GM18907 (cell line): Measurements from ENCODE around the gene FLRT1.

ENCODE experiments used
- ATAC-seq: cut with Tn5 transposase; IDR thresholded peaks from one replicate; pipeline ENCODE4 v1.9.1; 2021; ENCODE audit warnings: mild to moderate bottlenecking, moderate library complexity; ENCODE audit not compliant: unreplicated experiment

The FLRT1 gene

DNA sequence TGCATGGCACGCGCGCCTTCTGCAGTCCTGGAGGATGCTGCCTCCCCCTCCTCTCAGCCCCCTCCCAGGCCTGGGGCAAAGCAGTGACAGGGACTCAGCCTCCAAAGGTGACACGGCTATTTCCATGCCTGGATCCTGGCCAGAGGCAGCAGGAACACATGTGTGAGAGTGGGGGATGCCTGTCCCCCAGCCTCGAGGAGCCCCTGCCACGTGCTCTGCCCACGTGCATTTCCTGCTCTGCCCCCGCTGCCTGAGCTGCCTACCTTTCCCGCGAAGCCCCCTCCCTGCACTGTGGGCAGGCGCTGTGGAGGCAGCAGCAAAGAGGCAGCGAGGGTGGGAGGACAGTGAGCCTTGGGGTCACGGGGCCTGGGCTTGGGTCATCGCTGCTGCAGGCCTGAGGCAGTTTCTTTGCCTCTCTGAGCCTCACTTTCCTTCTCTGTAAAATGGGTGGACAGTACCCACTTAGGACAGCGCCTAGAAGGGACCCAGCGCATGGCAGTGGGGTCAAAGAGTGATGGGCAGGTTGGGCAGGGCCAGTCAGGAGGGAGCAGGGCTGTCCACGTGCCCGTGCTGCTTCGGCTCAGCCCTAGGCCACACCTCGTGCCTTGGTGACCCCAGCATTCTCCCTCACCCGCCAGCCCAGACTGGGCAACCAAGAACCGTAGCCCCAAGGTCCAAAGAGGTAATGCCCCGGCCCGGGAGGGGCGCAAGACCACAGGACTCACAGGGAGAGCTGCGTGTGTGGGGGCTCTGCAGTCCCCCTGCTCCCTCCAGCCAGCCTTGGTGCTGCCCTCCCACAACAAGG lies 48.6 kb downstream of the FLRT1 start:
- no peak for ATAC-seq

GRCh38 chr11:64084951-64085710 lies 49.4 kb downstream of the FLRT1 start:
- no peak for ATAC-seq
